GM18517 (cell line): ENCODE results near the gene SPDYE4.

ENCODE experiments used
- ATAC-seq: cut with Tn5 transposase; IDR thresholded peaks from one replicate; pipeline ENCODE4 v1.9.1; 2021; ENCODE audit warnings: mild to moderate bottlenecking, moderate library complexity; ENCODE audit not compliant: unreplicated experiment

SPDYE4 gene

GRCh38 chr17:8785547-8786413 lies 27.4 kb upstream of the SPDYE4 start:
- ATAC-seq, result no peak

GRCh38 chr17:8782176-8782575 lies 23.8 kb upstream of the SPDYE4 start:
- ATAC-seq, result no peak

GRCh38 chr17:8781776-8782175 lies 23.4 kb upstream of the SPDYE4 start:
- no peak for ATAC-seq

- no peak for ATAC-seq
These were observed 18.5 kb upstream of the SPDYE4 start for GRCh38 chr17:8776881-8777280.

- no peak for ATAC-seq
These were observed 17.9 kb upstream of the SPDYE4 start for GRCh38 chr17:8776248-8776647.

- ATAC-seq, result no peak
These were observed 8.4 kb upstream of the SPDYE4 start for GRCh38 chr17:8766731-8767130.

GRCh38 chr17:8762012-8762411 lies 3.7 kb upstream of the SPDYE4 start:
- no peak for ATAC-seq

GRCh38 chr17:8757189-8757588 lies 1.2 kb downstream of the SPDYE4 start:
- no peak for ATAC-seq

- no peak for ATAC-seq
These were observed 2.6 kb downstream of the SPDYE4 start for GRCh38 chr17:8755590-8756255.

- no peak for ATAC-seq
These were observed 3.5 kb downstream of the SPDYE4 start for GRCh38 chr17:8754890-8755289.

GRCh38 chr17:8753976-8754440 lies 4.3 kb downstream of the SPDYE4 start:
- ATAC-seq, result no peak

- ATAC-seq, result no peak
These were observed 5.0 kb downstream of the SPDYE4 start for GRCh38 chr17:8753136-8753975.

GRCh38 chr17:8749616-8750015 lies 8.7 kb downstream of the SPDYE4 start:
- ATAC-seq, result no peak

- ATAC-seq, result no peak
These were observed 10.6 kb downstream of the SPDYE4 start for GRCh38 chr17:8747742-8748141.

- no peak for ATAC-seq
These were observed 11.7 kb downstream of the SPDYE4 start for GRCh38 chr17:8746501-8747236.

GRCh38 chr17:8745586-8746500 lies 12.5 kb downstream of the SPDYE4 start:
- no peak for ATAC-seq

GRCh38 chr17:8744086-8744785 lies 14.1 kb downstream of the SPDYE4 start:
- ATAC-seq, result no peak

GRCh38 chr17:8742819-8743218 lies 15.5 kb downstream of the SPDYE4 start:
- ATAC-seq, result no peak

GRCh38 chr17:8742274-8742673 lies 16.1 kb downstream of the SPDYE4 start:
- no peak for ATAC-seq
